Brain microvascular endothelial cell (primary cell): Measurements from ENCODE around the gene ITPRIPL2.

ENCODE experiments used
- DNase-seq: peaks from one replicate; pipeline ENCODE4 v3.0.0-alpha.2; 2020
- H3K27ac ChIP-seq: fragments of 250-450 bp; sonication (Bioruptor Pico); 2 replicates; pipeline ENCODE4 v1.5.1; 2020; ENCODE audit warnings: mild to moderate bottlenecking, moderate library complexity
- H3K27me3 ChIP-seq: fragments of 250-450 bp; sonication (Bioruptor Pico); replicated peaks from 2 replicates; pipeline ENCODE4 v1.5.1; 2020; ENCODE audit warnings: mild to moderate bottlenecking
- H3K36me3 ChIP-seq: fragments of 250-450 bp; sonication (Bioruptor Pico); replicated peaks from 2 replicates; pipeline ENCODE4 v1.5.1; 2020; ENCODE audit warnings: mild to moderate bottlenecking
- H3K4me3 ChIP-seq: 2 replicates; pipeline ENCODE4 v1.5.1; 2011; ENCODE audit warnings: low read depth, mild to moderate bottlenecking, control low read depth, low read length, moderate library complexity
- in situ Hi-C: cut with HindIII; loops from 2 replicates; pipeline ENCODE4 v1.10.0; 2017; ENCODE audit warnings: low sequenced_read_pairs, low pct_ligation_motif_present
- TF ChIP-seq, protein P1 (sequence below): IDR thresholded peaks from 2 replicates; pipeline ENCODE4 v1.5.1; 2011; ENCODE audit warnings: low read depth, mild to moderate bottlenecking, moderate library complexity, low read length, control low read depth, inconsistent platforms; ENCODE audit errors: missing control alignments

The ITPRIPL2 gene

DNA sequence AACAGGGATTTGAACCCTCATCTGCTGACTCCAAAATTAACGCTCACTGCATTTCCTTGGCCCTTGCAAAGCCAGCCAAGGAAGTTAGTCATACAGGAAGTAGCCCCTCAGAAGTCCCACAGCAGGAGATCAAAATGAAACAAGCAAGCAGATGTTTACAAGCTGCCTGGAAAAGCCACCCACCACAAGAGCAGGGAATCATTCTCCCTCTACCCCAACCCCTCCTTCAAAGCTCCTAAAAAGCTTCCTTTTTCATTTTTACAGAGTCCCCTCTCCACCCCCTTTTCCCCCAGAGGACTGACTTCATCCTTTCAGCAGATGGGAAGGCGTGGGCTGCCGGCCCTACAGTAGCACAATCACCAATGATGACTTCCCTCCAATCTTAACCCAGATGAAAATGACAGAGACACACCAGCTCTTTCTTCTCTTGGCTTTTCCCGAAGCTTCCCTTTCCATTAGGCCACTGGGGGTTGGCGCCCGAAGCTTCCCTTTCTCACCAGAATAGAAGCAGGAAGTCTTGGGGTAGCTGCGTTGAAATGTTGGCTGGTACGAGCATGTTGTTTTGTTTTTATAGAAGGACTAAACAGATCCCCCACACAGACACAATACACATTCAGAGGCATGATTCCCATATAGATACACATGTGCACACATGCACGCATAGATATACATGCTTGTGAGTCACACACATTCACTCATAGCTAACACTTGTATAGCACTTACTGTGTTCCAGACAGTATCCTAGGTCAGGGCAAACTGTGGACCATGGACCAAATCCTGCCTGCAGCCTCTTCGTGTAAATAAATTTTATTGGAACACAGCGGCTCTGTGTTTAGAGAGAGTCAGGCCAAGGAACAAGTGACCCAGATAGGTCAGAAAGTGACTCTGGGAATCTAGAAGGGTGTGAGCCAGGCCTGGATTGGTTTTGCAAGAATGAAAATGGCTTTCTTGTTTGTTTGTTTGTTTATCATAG, 17.4 kb downstream of the ITPRIPL2 start:
- peak; percentile 64 for DNase-seq
- in situ Hi-C loops: no loop called here
- TF ChIP-seq, protein P1, sequence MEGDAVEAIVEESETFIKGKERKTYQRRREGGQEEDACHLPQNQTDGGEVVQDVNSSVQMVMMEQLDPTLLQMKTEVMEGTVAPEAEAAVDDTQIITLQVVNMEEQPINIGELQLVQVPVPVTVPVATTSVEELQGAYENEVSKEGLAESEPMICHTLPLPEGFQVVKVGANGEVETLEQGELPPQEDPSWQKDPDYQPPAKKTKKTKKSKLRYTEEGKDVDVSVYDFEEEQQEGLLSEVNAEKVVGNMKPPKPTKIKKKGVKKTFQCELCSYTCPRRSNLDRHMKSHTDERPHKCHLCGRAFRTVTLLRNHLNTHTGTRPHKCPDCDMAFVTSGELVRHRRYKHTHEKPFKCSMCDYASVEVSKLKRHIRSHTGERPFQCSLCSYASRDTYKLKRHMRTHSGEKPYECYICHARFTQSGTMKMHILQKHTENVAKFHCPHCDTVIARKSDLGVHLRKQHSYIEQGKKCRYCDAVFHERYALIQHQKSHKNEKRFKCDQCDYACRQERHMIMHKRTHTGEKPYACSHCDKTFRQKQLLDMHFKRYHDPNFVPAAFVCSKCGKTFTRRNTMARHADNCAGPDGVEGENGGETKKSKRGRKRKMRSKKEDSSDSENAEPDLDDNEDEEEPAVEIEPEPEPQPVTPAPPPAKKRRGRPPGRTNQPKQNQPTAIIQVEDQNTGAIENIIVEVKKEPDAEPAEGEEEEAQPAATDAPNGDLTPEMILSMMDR: no peak
- no peaks in the 10 kb centered on the region for H3K27me3 ChIP-seq
- no peaks in the 10 kb centered on the region for H3K36me3 ChIP-seq
- no peak overlapping the region for H3K4me3 ChIP-seq
- peak overlapping the region; percentile 64 for H3K27ac ChIP-seq

DNA sequence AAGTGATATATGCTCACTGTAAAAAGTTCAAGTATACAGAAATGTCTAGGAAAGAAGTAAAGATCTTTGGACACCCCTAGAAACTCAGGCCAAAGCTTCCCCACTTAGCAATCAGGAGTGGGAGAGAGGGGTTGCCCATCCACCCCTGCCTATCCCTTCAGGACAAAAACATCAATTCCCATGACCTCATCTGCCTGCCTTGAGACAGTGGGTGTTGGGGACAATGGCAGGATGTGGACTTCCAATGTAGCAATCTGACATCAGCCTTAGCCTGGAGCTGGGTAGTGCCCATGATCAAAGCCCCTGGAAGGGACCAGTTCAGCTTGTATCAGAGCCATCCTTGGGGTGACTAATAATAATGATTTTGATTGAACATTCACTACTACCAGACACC, 18.1 kb downstream of the ITPRIPL2 start:
- DNase-seq: no peak
- TF ChIP-seq, protein P1: no peak
- H3K27me3 ChIP-seq: no peaks in the 10 kb centered on the region
- H3K36me3 ChIP-seq: no peaks in the 10 kb centered on the region
- no peak overlapping the region for H3K4me3 ChIP-seq
- in situ Hi-C loops: no loop called here
- H3K27ac ChIP-seq: peak overlapping the region; percentile 64

DNA sequence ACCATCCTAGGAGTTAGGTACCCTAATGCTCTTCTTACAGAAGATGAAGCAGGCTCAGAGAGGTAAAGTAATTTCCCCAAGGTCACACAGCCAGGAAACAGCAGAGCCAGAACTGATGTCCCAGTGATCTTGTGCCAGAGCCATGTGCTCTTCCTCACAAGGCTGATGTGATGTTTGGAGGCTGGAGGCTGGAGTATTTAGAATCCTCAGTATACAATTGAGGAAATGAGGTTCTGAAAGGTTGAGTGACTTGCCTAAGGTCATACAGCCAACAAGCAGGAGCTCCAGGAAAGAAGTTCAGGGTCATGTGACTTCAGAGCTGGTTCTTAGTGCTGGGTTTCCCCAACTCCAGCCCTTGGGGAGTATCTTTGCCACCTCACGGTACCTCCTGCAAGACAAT, 18.5 kb downstream of the ITPRIPL2 start:
- H3K27me3 ChIP-seq: no peaks in the 10 kb centered on the region
- TF ChIP-seq, protein P1: no peak
- no peaks in the 10 kb centered on the region for H3K36me3 ChIP-seq
- no peak overlapping the region for H3K27ac ChIP-seq
- no peak overlapping the region for H3K4me3 ChIP-seq
- DNase-seq: no peak
- in situ Hi-C loops: no loop called here

DNA sequence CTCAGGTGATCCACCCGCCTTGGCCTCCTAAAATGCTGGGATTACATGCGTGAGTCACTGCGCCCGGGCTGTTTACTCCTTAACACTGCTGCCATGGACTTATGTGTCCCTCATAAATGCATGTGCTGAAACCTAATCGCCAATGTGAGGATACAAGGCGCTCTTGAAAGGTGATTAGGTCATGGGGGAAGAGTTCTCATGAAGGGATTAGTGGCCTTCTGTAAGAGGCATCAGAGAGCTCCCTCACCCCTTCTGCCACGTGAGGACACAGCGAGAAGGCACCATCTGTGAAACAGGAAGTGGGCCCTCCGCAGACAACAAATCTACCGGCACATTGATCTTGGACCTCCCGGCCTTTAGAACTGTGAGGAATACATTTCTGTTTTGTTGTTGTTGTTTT, 19.1 kb downstream of the ITPRIPL2 start:
- in situ Hi-C loops: no loop called here
- TF ChIP-seq, protein P1: no peak
- H3K36me3 ChIP-seq: no peaks in the 10 kb centered on the region

DNA sequence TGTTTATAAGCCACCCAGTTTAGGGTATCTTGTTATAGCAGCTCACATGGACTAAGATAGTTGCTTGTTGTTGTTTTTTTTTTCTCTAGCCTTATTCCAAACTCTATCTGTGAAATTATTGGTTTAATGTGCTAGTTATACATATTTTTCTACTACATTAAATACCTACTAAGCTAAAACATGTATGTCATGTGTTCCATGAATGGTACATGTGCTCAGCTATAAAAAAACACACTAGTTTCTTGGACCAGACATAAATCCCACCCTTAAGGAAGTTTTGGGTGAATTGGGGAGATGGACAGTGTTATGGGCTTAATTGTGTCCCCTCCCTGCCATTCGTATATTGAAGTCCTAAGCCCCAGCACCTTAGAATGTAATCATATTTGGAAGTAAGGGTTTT, 19.8 kb downstream of the ITPRIPL2 start:
- in situ Hi-C loops: no loop called here
- TF ChIP-seq, protein P1: no peak
- no peak overlapping the region for H3K27ac ChIP-seq
- no peak overlapping the region for H3K4me3 ChIP-seq
- no peaks in the 10 kb centered on the region for H3K36me3 ChIP-seq
- no peak for DNase-seq
- no peaks in the 10 kb centered on the region for H3K27me3 ChIP-seq

More for the DNA sequence above, 19.1 kb downstream of the ITPRIPL2 start:
- no peak overlapping the region for H3K4me3 ChIP-seq
- H3K27me3 ChIP-seq: no peaks in the 10 kb centered on the region
- no peak overlapping the region for H3K27ac ChIP-seq
- DNase-seq: no peak
